Measurements from ENCODE around the gene PNMA5. TPM values are rescaled to one million over a fixed set of nuclear protein-coding genes. Genes with fewer than 3 reads are reported as not detected.
"Not testable (repeated sequence)": the region's sequence is repeated elsewhere in the genome, so short reads cannot be mapped to it uniquely, and the experiment has no call there.

PNMA5 gene
- total and polyA plus RNA-seq, 7 donors = not detected

GRCh38 chrX:152989292-152989658, 4.6 kb downstream of the PNMA5 start:
- intact Hi-C loops (cut with DNase I) = no loop called here
- ATAC-seq (no peak), DNase-seq (no peak)
- H3K27ac ChIP-seq = no peak overlapping the region
- no peaks in the 10 kb centered on the region for H3K36me3 ChIP-seq (ENCODE audit: insufficient read depth in 1 of 2, low read depth in 1 of 2)
- 53 to 68% (median 56%) methylated on average over 7 to 8 of the region's 8 CpGs for WGBS, 3 donors
- no peak overlapping the region for H3K4me3 ChIP-seq
- peaks cover 0 to 10% (median 0%) of the 10 kb centered on the region in 3 donors for H3K27me3 ChIP-seq (ENCODE audit: insufficient read depth in 3 of 3, low read length in 2 of 3)
- no peaks in the 10 kb centered on the region for H3K9me3 ChIP-seq
- TF ChIP-seq, protein P1, sequence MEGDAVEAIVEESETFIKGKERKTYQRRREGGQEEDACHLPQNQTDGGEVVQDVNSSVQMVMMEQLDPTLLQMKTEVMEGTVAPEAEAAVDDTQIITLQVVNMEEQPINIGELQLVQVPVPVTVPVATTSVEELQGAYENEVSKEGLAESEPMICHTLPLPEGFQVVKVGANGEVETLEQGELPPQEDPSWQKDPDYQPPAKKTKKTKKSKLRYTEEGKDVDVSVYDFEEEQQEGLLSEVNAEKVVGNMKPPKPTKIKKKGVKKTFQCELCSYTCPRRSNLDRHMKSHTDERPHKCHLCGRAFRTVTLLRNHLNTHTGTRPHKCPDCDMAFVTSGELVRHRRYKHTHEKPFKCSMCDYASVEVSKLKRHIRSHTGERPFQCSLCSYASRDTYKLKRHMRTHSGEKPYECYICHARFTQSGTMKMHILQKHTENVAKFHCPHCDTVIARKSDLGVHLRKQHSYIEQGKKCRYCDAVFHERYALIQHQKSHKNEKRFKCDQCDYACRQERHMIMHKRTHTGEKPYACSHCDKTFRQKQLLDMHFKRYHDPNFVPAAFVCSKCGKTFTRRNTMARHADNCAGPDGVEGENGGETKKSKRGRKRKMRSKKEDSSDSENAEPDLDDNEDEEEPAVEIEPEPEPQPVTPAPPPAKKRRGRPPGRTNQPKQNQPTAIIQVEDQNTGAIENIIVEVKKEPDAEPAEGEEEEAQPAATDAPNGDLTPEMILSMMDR (IDR thresholded peaks at IDR 0.05) = no peak
- H3K4me1 ChIP-seq = no peaks in the 10 kb centered on the region

- Histone ChIP-seq H3K36me3 (ENCODE audit: insufficient read depth in 1 of 2, low read depth in 1 of 2) (no peaks in the 10 kb centered on the region), H3K4me3 (no peak overlapping the region), H3K27me3 (ENCODE audit: insufficient read depth in 3 of 3, low read length in 2 of 3) (peaks cover 0 to 10% (median 0%) of the 10 kb centered on the region in 3 donors), H3K4me1 (no peaks in the 10 kb centered on the region), H3K27ac (no peak overlapping the region), H3K9me3 (no peaks in the 10 kb centered on the region)
- WGBS, 3 donors = 61 to 80% (median 73%) methylated on average over 9 of the region's 9 CpGs
- intact Hi-C loops (cut with DNase I) = no loop called here
- DNase-seq (no peak), ATAC-seq (no peak)
- TF ChIP-seq, protein P1 (IDR thresholded peaks at IDR 0.05) = no peak
Observed at GRCh38 chrX:152988536-152989291, 5.2 kb downstream of the PNMA5 start.

GRCh38 chrX:152987801-152988200, 6.1 kb downstream of the PNMA5 start:
- intact Hi-C loops (cut with DNase I) = no loop called here

GRCh38 chrX:152987156-152987555, 6.8 kb downstream of the PNMA5 start:
- H3K4me3 ChIP-seq; H3K4me1 ChIP-seq; DNase-seq; intact Hi-C loops (cut with DNase I); H3K27ac ChIP-seq; H3K9me3 ChIP-seq; H3K36me3 ChIP-seq (ENCODE audit: insufficient read depth in 1 of 2, low read depth in 1 of 2): not testable (repeated sequence)
- peak in 1 of 4 donors; percentile 31 for ATAC-seq
- WGBS, 3 donors = 73% methylated on average over 5 of the region's 10 CpGs; no CpG with 5 or more reads in 2 of the 3 donors
- H3K27me3 ChIP-seq (ENCODE audit: insufficient read depth in 3 of 3, low read length in 2 of 3) = peaks cover 0 to 10% (median 0%) of the 10 kb centered on the region in 3 donors

More at GRCh38 chrX:152987801-152988200, 6.1 kb downstream of the PNMA5 start:
- Histone ChIP-seq H3K4me1 (no peaks in the 10 kb centered on the region), H3K9me3 (no peaks in the 10 kb centered on the region), H3K27ac (no peak overlapping the region), H3K4me3 (no peak overlapping the region), H3K36me3 (ENCODE audit: insufficient read depth in 1 of 2, low read depth in 1 of 2) (no peaks in the 10 kb centered on the region), H3K27me3 (ENCODE audit: insufficient read depth in 3 of 3, low read length in 2 of 3) (peaks cover 0 to 10% (median 0%) of the 10 kb centered on the region in 3 donors)
- TF ChIP-seq, protein P1 (IDR thresholded peaks at IDR 0.05) = no peak
- ATAC-seq = no peak
- no peak for DNase-seq
- WGBS, 3 donors = 80 to 94% (median 91%) methylated on average over 3 to 8 of the region's 8 CpGs

DNA sequence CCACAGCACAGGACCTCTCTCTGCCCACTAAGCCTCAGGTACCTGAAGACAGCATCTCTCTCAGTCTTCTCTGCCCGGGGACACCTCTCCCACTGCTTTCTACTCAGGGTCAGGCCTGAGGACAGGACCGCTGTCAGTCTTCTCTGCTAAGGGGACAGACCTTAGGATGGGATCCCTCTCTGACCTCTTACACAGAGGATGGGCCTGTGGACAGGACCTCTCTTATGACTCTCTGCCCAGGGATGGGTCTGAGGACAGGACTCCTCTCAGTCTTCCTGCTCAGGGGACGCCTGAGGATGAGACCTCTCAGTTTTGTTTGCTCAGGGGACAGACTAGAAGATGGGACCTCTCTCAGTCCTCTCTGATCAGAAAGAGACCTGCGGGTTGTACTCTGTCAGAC, 8.5 kb downstream of the PNMA5 start:
- peaks cover 0 to 10% (median 0%) of the 10 kb centered on the region in 3 donors for H3K27me3 ChIP-seq (ENCODE audit: insufficient read depth in 3 of 3, low read length in 2 of 3)
- DNase-seq; H3K9me3 ChIP-seq; H3K4me1 ChIP-seq; H3K4me3 ChIP-seq; intact Hi-C loops (cut with DNase I); ATAC-seq; H3K27ac ChIP-seq; H3K36me3 ChIP-seq (ENCODE audit: insufficient read depth in 1 of 2, low read depth in 1 of 2): not testable (repeated sequence)
- 83% methylated on average over 1 of the region's 4 CpGs; no CpG with 5 or more reads in 2 of the 3 donors for WGBS, 3 donors

Measured in psoas muscle (tissue), 8 donors.